Chondrocyte (in vitro differentiated cells): ENCODE results near the gene STKLD1. TPM values are rescaled to one million over a fixed set of nuclear protein-coding genes. Genes with fewer than 3 reads are reported as not detected.

Source experiments
- DNase-seq: peaks from one replicate; pipeline ENCODE4 v3.0.0; 2021; ENCODE audit warnings: mixed read lengths, low spot score
- H3K27ac Mint-ChIP-seq: one replicate; pipeline ENCODE4 v1.8.0; 2021; ENCODE audit warnings: mild to moderate bottlenecking, moderate library complexity, mixed read lengths; ENCODE audit not compliant: unreplicated experiment
- H3K27me3 Mint-ChIP-seq: 2 replicates; pipeline ENCODE4 v1.8.0; 2021; ENCODE audit warnings: low read depth, mixed read lengths
- H3K36me3 Mint-ChIP-seq: 2 replicates; pipeline ENCODE4 v1.8.0; 2021; ENCODE audit warnings: low read depth, mixed read lengths
- H3K4me1 Mint-ChIP-seq: 2 replicates; pipeline ENCODE4 v1.8.0; 2021; ENCODE audit warnings: low read depth, mild to moderate bottlenecking, mixed read lengths
- H3K4me3 Mint-ChIP-seq: one replicate; pipeline ENCODE4 v1.8.0; 2021; ENCODE audit warnings: mild to moderate bottlenecking, moderate library complexity, mixed read lengths; ENCODE audit not compliant: unreplicated experiment
- H3K9me3 Mint-ChIP-seq: 2 replicates; pipeline ENCODE4 v1.8.0; 2021; ENCODE audit warnings: low read depth, mixed read lengths
- CTCF ChIP-seq: fragments of 200-600 bp; sonication (generic); IDR thresholded peaks from 2 replicates; pipeline ENCODE4 v1.5.0; 2021; ENCODE audit warnings: antibody characterized with exemption, mild to moderate bottlenecking, moderate library complexity
- total RNA-seq: library from RNA; stranded (reverse); gene quantifications from 3 replicates; pipeline ENCODE4 v1.2.1, GENCODE V29; 2021

Gene STKLD1
- total RNA-seq, 1 donor from 2014 or later = 1.8 TPM

GRCh38 chr9:133430244-133430643 lies 54.1 kb downstream of the STKLD1 start:
- TF ChIP-seq CTCF = no peak
- Mint-ChIP-seq H3K9me3 (no peaks in the 10 kb centered on the region), H3K27ac (no peak overlapping the region), H3K36me3 (peaks cover 4% of the 10 kb centered on the region), H3K27me3 (peaks cover 5% of the 10 kb centered on the region), H3K4me3 (no peak overlapping the region), H3K4me1 (peaks cover 3% of the 10 kb centered on the region)
- DNase-seq = no peak

DNA sequence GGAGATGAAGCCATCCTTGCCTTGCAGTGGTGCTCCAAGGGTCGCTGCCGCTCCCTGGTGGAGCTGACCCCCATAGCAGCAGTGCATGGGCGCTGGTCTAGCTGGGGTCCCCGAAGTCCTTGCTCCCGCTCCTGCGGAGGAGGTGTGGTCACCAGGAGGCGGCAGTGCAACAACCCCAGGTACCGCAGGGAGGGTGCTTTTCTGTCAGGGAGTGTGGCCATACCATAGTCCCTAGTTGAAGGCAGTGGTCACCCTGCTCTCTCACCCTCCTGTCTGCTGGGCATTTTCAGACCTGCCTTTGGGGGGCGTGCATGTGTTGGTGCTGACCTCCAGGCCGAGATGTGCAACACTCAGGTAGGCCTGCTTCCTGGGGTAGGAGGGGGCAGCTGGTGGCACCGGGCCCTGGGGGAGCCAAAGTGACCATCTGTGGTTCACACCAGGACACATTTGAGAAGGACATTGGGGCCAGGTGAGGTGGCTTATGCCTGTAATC lies 57.2 kb downstream of the STKLD1 start:
- Mint-ChIP-seq H3K9me3 (no peaks in the 10 kb centered on the region), H3K27ac (no peak overlapping the region), H3K27me3 (no peaks in the 10 kb centered on the region), H3K4me1 (no peaks in the 10 kb centered on the region), H3K36me3 (peaks cover 3% of the 10 kb centered on the region), H3K4me3 (no peak overlapping the region)
- TF ChIP-seq CTCF = no peak
- no peak for DNase-seq

DNA sequence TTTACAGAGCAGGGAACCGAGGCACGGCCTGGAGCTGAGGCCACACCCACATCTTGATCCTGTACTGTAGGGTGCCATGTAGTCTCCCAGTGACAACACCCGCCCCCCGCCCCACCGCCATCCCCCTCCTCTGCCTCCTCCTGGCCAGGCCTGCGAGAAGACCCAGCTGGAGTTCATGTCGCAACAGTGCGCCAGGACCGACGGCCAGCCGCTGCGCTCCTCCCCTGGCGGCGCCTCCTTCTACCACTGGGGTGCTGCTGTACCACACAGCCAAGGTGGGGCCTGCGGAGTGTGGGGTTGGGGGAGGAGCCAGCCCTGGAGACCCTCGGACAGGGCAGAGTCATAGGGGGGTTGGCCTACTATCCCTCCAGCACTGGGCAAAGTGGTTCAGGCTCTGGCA lies 60.5 kb downstream of the STKLD1 start:
- Mint-ChIP-seq H3K36me3 (peaks cover 3% of the 10 kb centered on the region), H3K9me3 (no peaks in the 10 kb centered on the region), H3K27me3 (no peaks in the 10 kb centered on the region), H3K4me3 (no peak overlapping the region), H3K4me1 (no peaks in the 10 kb centered on the region), H3K27ac (no peak overlapping the region)
- no peak for TF ChIP-seq CTCF
- no peak for DNase-seq

- Mint-ChIP-seq H3K27ac (no peak overlapping the region), H3K4me1 (no peaks in the 10 kb centered on the region), H3K36me3 (peaks cover under 1% of the 10 kb centered on the region), H3K27me3 (no peaks in the 10 kb centered on the region), H3K4me3 (no peak overlapping the region), H3K9me3 (no peaks in the 10 kb centered on the region)
- DNase-seq = no peak
- peak; percentile 34 for TF ChIP-seq CTCF
These were observed 61.8 kb downstream of the STKLD1 start for GRCh38 chr9:133437753-133438531.

DNA sequence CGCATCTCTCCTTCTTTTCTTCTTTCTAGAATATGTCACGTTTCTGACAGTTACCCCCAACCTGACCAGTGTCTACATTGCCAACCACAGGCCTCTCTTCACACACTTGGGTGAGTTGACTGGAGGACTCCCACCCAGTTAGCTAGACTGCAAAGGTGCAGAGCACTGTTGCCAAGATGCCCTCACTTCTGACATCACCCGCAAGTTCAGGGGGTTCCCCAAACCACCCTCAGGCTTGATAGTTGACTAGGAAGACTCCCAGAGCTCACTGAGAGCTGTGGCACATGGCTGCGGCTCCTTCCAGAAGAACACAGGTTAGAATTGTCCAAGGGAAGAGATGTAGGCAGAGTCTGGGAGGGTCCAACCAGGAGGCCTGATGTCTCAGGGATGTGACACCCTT lies 63.2 kb downstream of the STKLD1 start:
- Mint-ChIP-seq H3K27me3 (no peaks in the 10 kb centered on the region), H3K4me1 (no peaks in the 10 kb centered on the region), H3K27ac (no peak overlapping the region), H3K36me3 (no peaks in the 10 kb centered on the region), H3K9me3 (no peaks in the 10 kb centered on the region), H3K4me3 (no peak overlapping the region)
- TF ChIP-seq CTCF = no peak
- no peak for DNase-seq
